Caco-2 (cell line): ENCODE measurements around the gene SLX4. TPM values are rescaled to one million over a fixed set of nuclear protein-coding genes. Genes with fewer than 3 reads are reported as not detected.

Experiments
- BruUV-seq: library from RNA; stranded (reverse); fragments of 400-500 nt; replicated peaks from 2 replicates; lab custom pipeline; 2021; lab: Mats Ljungman, UMichigan
- CTCF ChIA-PET: fragments of 300-600 bp; sonication (Branson Sonifier 250); formaldehyde crosslinking; loops from one replicate; lab custom pipeline; 2022; ENCODE audit warnings: antibody characterized with exemption; lab: Charles Lee
- POLR2A ChIA-PET: fragments of 300-600 bp; sonication (Branson Sonifier 250); formaldehyde crosslinking; loops from one replicate; lab custom pipeline; 2022; ENCODE audit warnings: antibody characterized with exemption; lab: Charles Lee
- DNase-seq, 2 experiments: peaks; one replicate each; pipeline versions ENCODE4 v3.0.0 to v3.0.0-alpha.2; 2020 to 2022
- H3K27me3 ChIP-seq: replicated peaks from 2 replicates; pipeline ENCODE4 v1.6.0; 2011; ENCODE audit warnings: low read length; ENCODE audit not compliant: control insufficient read depth, insufficient read depth
- H3K36me3 ChIP-seq: 2 replicates; pipeline ENCODE4 v1.5.1; 2011; ENCODE audit warnings: low read length; ENCODE audit not compliant: control insufficient read depth, insufficient read depth
- H3K4me1 ChIP-seq: fragments of 250-450 bp; sonication (Bioruptor Pico); 2 replicates; pipeline ENCODE4 v1.5.1; 2020; ENCODE audit warnings: mild to moderate bottlenecking
- H3K4me3 ChIP-seq: 2 replicates; pipeline ENCODE4 v1.5.1; 2011; ENCODE audit warnings: low read depth, mild to moderate bottlenecking, control low read depth, low read length
- H3K9me3 ChIP-seq: fragments of 250-450 bp; sonication (Bioruptor Pico); 2 replicates; pipeline ENCODE4 v1.5.1; 2020; ENCODE audit warnings: mild to moderate bottlenecking, moderate library complexity
- H3K27ac Mint-ChIP-seq: one replicate; pipeline ENCODE4 v1.8.0; 2022; ENCODE audit warnings: mixed read lengths; ENCODE audit not compliant: unreplicated experiment
- H3K27me3 Mint-ChIP-seq: one replicate; pipeline ENCODE4 v1.8.0; 2022; ENCODE audit warnings: mixed read lengths; ENCODE audit not compliant: insufficient read depth, unreplicated experiment
- H3K36me3 Mint-ChIP-seq: one replicate; pipeline ENCODE4 v1.8.0; 2022; ENCODE audit warnings: mild to moderate bottlenecking, mixed read lengths; ENCODE audit not compliant: insufficient read depth, unreplicated experiment
- H3K4me1 Mint-ChIP-seq: one replicate; pipeline ENCODE4 v1.8.0; 2022; ENCODE audit warnings: low read depth, mixed read lengths; ENCODE audit not compliant: unreplicated experiment
- H3K4me3 Mint-ChIP-seq: one replicate; pipeline ENCODE4 v1.8.0; 2022; ENCODE audit warnings: mild to moderate bottlenecking, moderate library complexity, mixed read lengths; ENCODE audit not compliant: unreplicated experiment
- H3K9me3 Mint-ChIP-seq: one replicate; pipeline ENCODE4 v1.8.0; 2022; ENCODE audit warnings: mixed read lengths; ENCODE audit not compliant: unreplicated experiment
- CTCF ChIP-seq, 2 experiments: fragments of 200-600 bp in 1 of 2; IDR thresholded peaks; 1 replicate in 1 of 2; 2 replicates in 1 of 2; pipeline versions ENCODE4 v1.5.1 to v1.8.0; 2011 to 2022; ENCODE audit warnings: antibody characterized with exemption in 1 of 2, control low read depth in 1 of 2, inconsistent platforms in 1 of 2, low read depth in 1 of 2, low read length in 1 of 2, mild to moderate bottlenecking in 1 of 2, moderate library complexity in 1 of 2; ENCODE audit not compliant: insufficient read depth in 1 of 2, severe bottlenecking in 1 of 2, unreplicated experiment in 1 of 2
- intact Hi-C: fragments of 100-400 bp; cut with micrococcal nuclease; formaldehyde crosslinking; loops from one replicate; pipeline ENCODE4 v1.10.0; 2022; ENCODE audit not compliant: unreplicated experiment
- total RNA-seq: library from RNA; stranded (reverse); gene quantifications from 2 replicates; pipeline ENCODE4 v1.2.3, GENCODE V29; 2022

SLX4 gene
- total RNA-seq, 1 experiment from 2014 or later = 10.4 TPM

GRCh38 chr16:3591991-3592390 is 19.4 kb downstream of the SLX4 start:
- Mint-ChIP-seq H3K9me3 (no peaks in the 10 kb centered on the region), H3K4me3 (no peak overlapping the region), H3K4me1 (no peaks in the 10 kb centered on the region), H3K36me3 (peaks cover 6% of the 10 kb centered on the region), H3K27me3 (no peaks in the 10 kb centered on the region), H3K27ac (no peak overlapping the region)
- Histone ChIP-seq H3K36me3 (no peaks in the 10 kb centered on the region; the same call in 1 of the 2 replicates), H3K4me3 (no peak overlapping the region), H3K27me3 (no peaks in the 10 kb centered on the region), H3K9me3 (no peaks in the 10 kb centered on the region), H3K4me1 (no peaks in the 10 kb centered on the region)
- ChIA-PET CTCF (no interaction called here), POLR2A (no interaction called here)
- intact Hi-C loops = no loop called here
- BruUV-seq = no TSS peak
- TF ChIP-seq CTCF (IDR thresholded peaks at IDR 0.05; ENCODE audit: insufficient read depth in 1 of 2, low read depth in 1 of 2, low read length in 1 of 2, severe bottlenecking in 1 of 2, unreplicated experiment in 1 of 2) = no peak
- no peak for DNase-seq

- intact Hi-C loops = no loop called here
- ChIA-PET POLR2A (no interaction called here), CTCF (no interaction called here)
- no peaks in the 10 kb centered on the region for H3K9me3 ChIP-seq
- no peaks in the 10 kb centered on the region for H3K9me3 Mint-ChIP-seq
- TF ChIP-seq CTCF (IDR thresholded peaks at IDR 0.05; ENCODE audit: insufficient read depth in 1 of 2, low read depth in 1 of 2, low read length in 1 of 2, severe bottlenecking in 1 of 2, unreplicated experiment in 1 of 2) = no peak
- no peaks in the 10 kb centered on the region for H3K4me1 Mint-ChIP-seq
- no peak overlapping the region for H3K27ac Mint-ChIP-seq
- H3K27me3 Mint-ChIP-seq = no peaks in the 10 kb centered on the region
- no TSS peak for BruUV-seq
- H3K4me3 ChIP-seq = no peak overlapping the region
- DNase-seq = no peak
- H3K27me3 ChIP-seq = no peaks in the 10 kb centered on the region
- no peaks in the 10 kb centered on the region for H3K4me1 ChIP-seq
- H3K4me3 Mint-ChIP-seq = no peak overlapping the region
- peaks cover 6% of the 10 kb centered on the region for H3K36me3 Mint-ChIP-seq
- no peaks in the 10 kb centered on the region; the same call in 1 of the 2 replicates for H3K36me3 ChIP-seq
Observed at GRCh38 chr16:3591436-3591803, 20.0 kb downstream of the SLX4 start.

DNA sequence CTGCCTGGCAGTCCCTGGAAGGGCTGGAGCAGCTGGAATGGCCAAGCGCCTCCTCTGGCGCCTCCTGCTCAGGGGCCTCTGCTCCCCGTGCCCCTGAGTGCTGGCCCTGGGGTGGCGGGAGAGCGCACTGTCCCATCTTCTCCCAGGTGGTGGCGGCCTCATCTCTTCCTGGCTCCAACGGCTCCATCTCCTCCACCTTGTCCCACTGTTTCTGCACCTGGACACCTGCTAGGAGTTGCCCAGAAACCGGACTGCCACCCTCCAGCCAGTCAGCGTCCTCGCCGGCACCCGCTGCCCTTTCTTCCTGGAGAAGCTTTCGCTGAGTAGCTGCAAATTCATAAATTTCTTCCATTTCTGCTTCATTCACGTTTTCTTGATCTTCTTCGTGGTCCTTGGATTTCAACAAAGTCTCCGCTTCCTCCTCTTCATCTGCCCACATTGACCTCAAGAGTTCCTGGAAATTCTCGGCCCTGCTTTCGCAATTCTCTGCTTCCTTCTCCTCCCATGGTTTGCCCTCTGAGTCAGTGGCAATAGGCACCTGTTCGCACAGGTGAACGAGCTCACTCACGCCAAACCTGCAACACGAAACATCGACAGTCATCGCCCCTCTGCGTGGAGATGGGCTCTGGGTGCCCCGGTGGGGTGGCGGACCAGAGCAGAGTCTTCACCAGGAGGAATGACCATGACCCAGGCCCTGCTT is 20.5 kb downstream of the SLX4 start:
- H3K4me1 Mint-ChIP-seq = no peaks in the 10 kb centered on the region
- no peak overlapping the region for H3K4me3 Mint-ChIP-seq
- Histone ChIP-seq H3K36me3 (no peaks in the 10 kb centered on the region; the same call in 1 of the 2 replicates), H3K4me1 (no peaks in the 10 kb centered on the region), H3K27me3 (no peaks in the 10 kb centered on the region), H3K9me3 (no peaks in the 10 kb centered on the region), H3K4me3 (no peak overlapping the region)
- H3K27me3 Mint-ChIP-seq = no peaks in the 10 kb centered on the region
- peaks cover 6% of the 10 kb centered on the region for H3K36me3 Mint-ChIP-seq
- DNase-seq = no peak
- no peak overlapping the region for H3K27ac Mint-ChIP-seq
- intact Hi-C loops = no loop called here
- CTCF ChIA-PET = no interaction called here
- no peak for TF ChIP-seq CTCF (IDR thresholded peaks at IDR 0.05; ENCODE audit: insufficient read depth in 1 of 2, low read depth in 1 of 2, low read length in 1 of 2, severe bottlenecking in 1 of 2, unreplicated experiment in 1 of 2)
- H3K9me3 Mint-ChIP-seq = no peaks in the 10 kb centered on the region
- BruUV-seq = TSS peak; percentile 29
- POLR2A ChIA-PET = no interaction called here
